Neuronal stem cell (in vitro differentiated cells): ENCODE data around the gene YJU2. TPM values are rescaled to one million over a fixed set of nuclear protein-coding genes. Genes with fewer than 3 reads are reported as not detected.

Source experiments
- DNase-seq: peaks from one replicate; pipeline ENCODE4 v3.0.0-alpha.2; 2013; ENCODE audit warnings: low spot score
- H2AFZ ChIP-seq: one replicate; pipeline ENCODE4 v1.6.1; 2013; ENCODE audit warnings: mild to moderate bottlenecking, low read length, inconsistent platforms
- H2AK5ac ChIP-seq: 2 replicates; pipeline ENCODE4 v1.6.1; 2013; ENCODE audit warnings: low read depth, mild to moderate bottlenecking, inconsistent platforms, low read length, moderate library complexity, mixed read lengths
- H2BK120ac ChIP-seq: 2 replicates; pipeline ENCODE4 v1.6.1; 2013; ENCODE audit warnings: low read depth, mild to moderate bottlenecking, inconsistent platforms, low read length, moderate library complexity, mixed read lengths
- H2BK12ac ChIP-seq: one replicate; pipeline ENCODE4 v1.6.1; 2013; ENCODE audit warnings: low read length, inconsistent platforms
- H2BK15ac ChIP-seq: 2 replicates; pipeline ENCODE4 v1.6.1; 2013; ENCODE audit warnings: mild to moderate bottlenecking, low read length, inconsistent platforms, mixed read lengths
- H2BK5ac ChIP-seq: one replicate; pipeline ENCODE4 v1.6.1; 2013; ENCODE audit warnings: inconsistent platforms, mild to moderate bottlenecking, low read length, moderate library complexity
- H3K14ac ChIP-seq: one replicate; pipeline ENCODE4 v1.6.1; 2013; ENCODE audit warnings: low read length, inconsistent platforms
- H3K18ac ChIP-seq: 2 replicates; pipeline ENCODE4 v1.6.1; 2013; ENCODE audit warnings: low read length, inconsistent platforms
- H3K23ac ChIP-seq: 2 replicates; pipeline ENCODE4 v1.6.1; 2013; ENCODE audit warnings: low read depth, mild to moderate bottlenecking, mixed read lengths, low read length, inconsistent platforms; ENCODE audit not compliant: poor library complexity
- H3K27ac ChIP-seq: replicated peaks from 3 replicates; pipeline ENCODE4 v1.5.1; 2013; ENCODE audit warnings: low read length, inconsistent platforms
- H3K27me3 ChIP-seq, 3 experiments: 2 replicates each; pipeline ENCODE4 v1.6.1; 2013; ENCODE audit warnings: low read length in 3 of 3, mild to moderate bottlenecking in 2 of 3, inconsistent platforms in 1 of 3, low read depth in 1 of 3, mixed read lengths in 1 of 3, moderate library complexity in 1 of 3; ENCODE audit not compliant: control insufficient read depth in 3 of 3, insufficient read depth in 3 of 3
- H3K36me3 ChIP-seq, 2 donors: replicated peaks in 1 of 2; 2 replicates each; pipeline ENCODE4 v1.6.1; 2013; ENCODE audit warnings: low read length in 2 of 2; ENCODE audit not compliant: control insufficient read depth in 2 of 2, insufficient read depth in 2 of 2
- H3K4ac ChIP-seq: 2 replicates; pipeline ENCODE4 v1.6.1; 2013; ENCODE audit warnings: inconsistent platforms, mild to moderate bottlenecking, low read length, moderate library complexity
- H3K4me1 ChIP-seq, 2 donors: 1 replicate in 1 of 2; 2 replicates in 1 of 2; pipeline ENCODE4 v1.6.1; 2013; ENCODE audit warnings: low read length in 2 of 2, low read depth in 1 of 2; ENCODE audit not compliant: control insufficient read depth in 2 of 2, insufficient read depth in 1 of 2
- H3K4me2 ChIP-seq: one replicate; pipeline ENCODE4 v1.6.1; 2013; ENCODE audit warnings: mild to moderate bottlenecking, low read length, inconsistent platforms; ENCODE audit not compliant: insufficient read depth, poor library complexity, severe bottlenecking
- H3K4me3 ChIP-seq, 2 donors: 2 replicates each; pipeline ENCODE4 v1.5.1; 2013; ENCODE audit warnings: low read length in 2 of 2, mild to moderate bottlenecking in 2 of 2, inconsistent platforms in 1 of 2, moderate library complexity in 1 of 2
- H3K79me1 ChIP-seq: one replicate; pipeline ENCODE4 v1.6.1; 2013; ENCODE audit warnings: low read depth, mild to moderate bottlenecking, inconsistent platforms, low read length, moderate library complexity
- H3K9ac ChIP-seq: one replicate; pipeline ENCODE4 v1.6.1; 2013; ENCODE audit warnings: mild to moderate bottlenecking, low read depth, low read length, inconsistent platforms; ENCODE audit not compliant: poor library complexity
- H3K9me3 ChIP-seq, 2 donors: replicated peaks in 1 of 2; 2 replicates each; pipeline versions ENCODE3 to v1.6.1; 2013; ENCODE audit warnings: low read length in 2 of 2, mild to moderate bottlenecking in 2 of 2, inconsistent platforms in 1 of 2, low read depth in 1 of 2, mixed read lengths in 1 of 2, moderate library complexity in 1 of 2; ENCODE audit not compliant: control insufficient read depth in 2 of 2, insufficient read depth in 1 of 2
- H4K8ac ChIP-seq: one replicate; pipeline ENCODE4 v1.6.1; 2013; ENCODE audit warnings: low read depth, mild to moderate bottlenecking, inconsistent platforms, low read length, moderate library complexity
- H4K91ac ChIP-seq: one replicate; pipeline ENCODE4 v1.6.1; 2013; ENCODE audit warnings: low read length, low read depth, mild to moderate bottlenecking, inconsistent platforms; ENCODE audit not compliant: poor library complexity
- WGBS, 2 donors: extraction: QIAGEN DNeasy Blood & Tissue Kit; methylation state at CpG; one replicate each; pipeline ENCODE4 v1.1.7; 2013; ENCODE audit warnings: missing lambda C conversion rate in 2 of 2, mixed read lengths in 1 of 2; ENCODE audit not compliant: insufficient read length in 2 of 2, insufficient replicate concordance in 1 of 2; ENCODE audit errors: extremely low coverage in 2 of 2; 5-methylcytosine and 5-hydroxymethylcytosine counted together
- polyA plus RNA-seq, 2 experiments: library from polyadenylated mRNA; stranded (reverse); fragments of 200-250 nt; gene quantifications; one replicate each; pipeline ENCODE4 v1.2.3, GENCODE V29; 2013

The YJU2 gene
- polyA plus RNA-seq (2013, experiment 1 of 2) = 17.8 TPM
- polyA plus RNA-seq (2013, experiment 2 of 2) = 16.3 TPM

GRCh38 chr19:4246767-4247593, at the start of gene YJU2:
Gene YJU2, plus strand, starts transcription at chr19:4247080. Its CDS starts 67 bp downstream, at chr19:4247147.
- no peaks in the 10 kb centered on the region for H3K27me3 ChIP-seq
- peak within 1 kb of the TSS; percentile 85 for H2AFZ ChIP-seq
- H4K91ac ChIP-seq = no peak within 1 kb of the TSS
- peak within 1 kb of the TSS; percentile 86 for H3K4me2 ChIP-seq
- no peak within 1 kb of the TSS for H2BK120ac ChIP-seq
- no peak within 1 kb of the TSS for H3K4ac ChIP-seq
- H3K18ac ChIP-seq = peak within 1 kb of the TSS; percentile 36
- H3K4me3 ChIP-seq = peak within 1 kb of the TSS; percentile 54 to 82
- peaks cover 3% of the 10 kb centered on the region for H3K79me1 ChIP-seq
- peaks cover 5 to 7% of the 10 kb centered on the region in 2 donors for H3K4me1 ChIP-seq
- H3K23ac ChIP-seq = no peak within 1 kb of the TSS
- peak; percentile 100 for DNase-seq
- no peak within 1 kb of the TSS for H4K8ac ChIP-seq
- peaks cover 18 to 30% of the 10 kb centered on the region in 2 donors for H3K36me3 ChIP-seq
- H2BK5ac ChIP-seq = peak within 1 kb of the TSS; percentile 69
- WGBS, 2 donors = no CpG with 5 or more reads among the region's 45 CpGs
- H3K9ac ChIP-seq = no peak within 1 kb of the TSS
- H3K27ac ChIP-seq = peak within 1 kb of the TSS; percentile 82
- no peak within 1 kb of the TSS for H2BK15ac ChIP-seq
- peak within 1 kb of the TSS; percentile 42 for H2AK5ac ChIP-seq
- H2BK12ac ChIP-seq = no peak within 1 kb of the TSS
- H3K9me3 ChIP-seq = no peaks in the 10 kb centered on the region
- no peak within 1 kb of the TSS for H3K14ac ChIP-seq

GRCh38 chr19:4197228-4197624, 49.7 kb upstream of the YJU2 start:
- Histone ChIP-seq H2AK5ac (no peak overlapping the region), H3K18ac (no peak overlapping the region), H3K23ac (no peak overlapping the region), H3K9ac (no peak overlapping the region), H3K4me3 (no peak overlapping the region), H2BK15ac (no peak overlapping the region), H3K9me3 (peaks cover 0 to 5% of the 10 kb centered on the region in 2 donors), H3K79me1 (no peaks in the 10 kb centered on the region), H4K91ac (no peak overlapping the region), H3K4me2 (no peak overlapping the region), H3K4ac (no peak overlapping the region), H3K4me1 (peaks cover 0 to 1% of the 10 kb centered on the region in 2 donors), H2BK12ac (no peak overlapping the region), H2BK5ac (no peak overlapping the region), H4K8ac (no peak overlapping the region), H3K27me3 (peaks cover 0 to 30% (median 26%) of the 10 kb centered on the region in 3 experiments), H2BK120ac (no peak overlapping the region), H2AFZ (no peak overlapping the region), H3K36me3 (no peaks in the 10 kb centered on the region), H3K27ac (no peak overlapping the region), H3K14ac (no peak overlapping the region)
- no peak for DNase-seq
- no CpG with 5 or more reads among the region's 5 CpGs for WGBS, 2 donors

- H2AFZ ChIP-seq = no peak overlapping the region
- H3K4me1 ChIP-seq = peaks cover 0 to 1% of the 10 kb centered on the region in 2 donors
- peaks cover 0 to 5% of the 10 kb centered on the region in 2 donors for H3K9me3 ChIP-seq
- H2BK120ac ChIP-seq = no peak overlapping the region
- no peak overlapping the region for H3K27ac ChIP-seq
- H3K14ac ChIP-seq = no peak overlapping the region
- peak overlapping the region; percentile 52 for H3K4me2 ChIP-seq
- no peak overlapping the region for H3K18ac ChIP-seq
- H4K91ac ChIP-seq = no peak overlapping the region
- DNase-seq = no peak
- whole genome bisulfite sequencing, 2 donors = 100% methylated on average over 6 of the region's 70 CpGs; no CpG with 5 or more reads in 1 of the 2 donors
- H2BK5ac ChIP-seq = no peak overlapping the region
- H2BK12ac ChIP-seq = no peak overlapping the region
- peak overlapping the region; percentile 26 for H3K23ac ChIP-seq
- H3K79me1 ChIP-seq = no peaks in the 10 kb centered on the region
- no peak overlapping the region for H2AK5ac ChIP-seq
- H2BK15ac ChIP-seq = no peak overlapping the region
- H3K9ac ChIP-seq = peak overlapping the region; percentile 31
- H3K36me3 ChIP-seq = no peaks in the 10 kb centered on the region
- H3K4me3 ChIP-seq = peak overlapping the region in 1 of 2 donors; percentile 72
- no peak overlapping the region for H3K4ac ChIP-seq
- no peak overlapping the region for H4K8ac ChIP-seq
- H3K27me3 ChIP-seq = peaks cover 0 to 30% (median 26%) of the 10 kb centered on the region in 3 experiments
These were observed 49.0 kb upstream of the YJU2 start for GRCh38 chr19:4197625-4198466.
